GM23248 (cell line): ENCODE data around the gene GJB4.

Experiments used
- EZH2 ChIP-seq: fragments of 200-600 bp; sonication (generic); IDR thresholded peaks from 2 replicates; pipeline ENCODE4 v1.6.1; 2018; ENCODE audit warnings: antibody characterized with exemption, mild to moderate bottlenecking; ENCODE audit not compliant: insufficient read depth, poor library complexity, severe bottlenecking
- EZH2phosphoT487 ChIP-seq: fragments of 200-600 bp; sonication (generic); IDR thresholded peaks from 2 replicates; pipeline ENCODE4 v1.6.1; 2018; ENCODE audit warnings: antibody characterized with exemption, moderate library complexity, mild to moderate bottlenecking, low read depth; ENCODE audit not compliant: insufficient read depth

DNA sequence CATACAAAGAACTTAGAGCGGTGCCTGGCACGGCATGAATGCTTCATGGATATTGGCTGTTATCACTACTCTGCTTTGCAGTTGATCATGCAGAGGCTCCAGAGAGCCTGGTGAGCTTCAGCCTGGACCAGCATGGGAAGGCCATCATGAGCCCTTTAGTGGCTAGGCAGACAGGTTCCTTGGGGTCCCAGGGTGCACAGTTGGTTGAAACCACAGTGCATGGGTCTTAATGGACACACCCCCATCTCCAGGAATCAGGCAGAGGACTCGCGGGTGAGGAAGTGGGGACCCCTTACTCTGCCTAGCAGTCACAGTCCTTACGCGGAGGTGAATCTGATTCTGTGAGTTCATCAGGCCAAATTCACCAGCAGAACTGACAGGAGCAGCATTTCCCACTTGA is 3.6 kb upstream of the GJB4 start:
- TF ChIP-seq EZH2 (no peak), EZH2phosphoT487 (no peak)
